ENCODE measurements around the gene SERPINA9. TPM values are rescaled to one million over a fixed set of nuclear protein-coding genes. Genes with fewer than 3 reads are reported as not detected.

SERPINA9 gene
- total RNA-seq, 4 donors from 2014 or later: not detected

DNA sequence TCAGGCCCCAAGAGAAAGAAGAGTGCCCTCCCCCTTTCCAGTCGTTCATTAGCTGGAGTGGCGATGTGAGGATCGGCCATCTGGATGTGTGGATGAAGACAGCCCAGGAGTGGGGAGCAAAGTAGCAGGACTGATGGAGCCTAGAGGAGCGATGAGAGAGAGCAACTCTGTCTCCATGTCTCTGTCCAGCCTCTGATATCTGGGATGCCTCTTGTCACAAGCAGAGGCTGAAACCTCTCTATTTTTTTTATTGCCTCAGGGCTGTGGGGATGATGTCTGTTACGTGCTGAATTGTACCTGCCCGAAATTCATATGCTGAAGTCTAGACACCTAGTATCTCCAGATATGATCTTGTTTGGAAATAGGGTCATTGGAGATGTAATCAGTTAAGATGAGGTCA, 26.1 kb downstream of the SERPINA9 start:
- TF ChIP-seq, protein P1, sequence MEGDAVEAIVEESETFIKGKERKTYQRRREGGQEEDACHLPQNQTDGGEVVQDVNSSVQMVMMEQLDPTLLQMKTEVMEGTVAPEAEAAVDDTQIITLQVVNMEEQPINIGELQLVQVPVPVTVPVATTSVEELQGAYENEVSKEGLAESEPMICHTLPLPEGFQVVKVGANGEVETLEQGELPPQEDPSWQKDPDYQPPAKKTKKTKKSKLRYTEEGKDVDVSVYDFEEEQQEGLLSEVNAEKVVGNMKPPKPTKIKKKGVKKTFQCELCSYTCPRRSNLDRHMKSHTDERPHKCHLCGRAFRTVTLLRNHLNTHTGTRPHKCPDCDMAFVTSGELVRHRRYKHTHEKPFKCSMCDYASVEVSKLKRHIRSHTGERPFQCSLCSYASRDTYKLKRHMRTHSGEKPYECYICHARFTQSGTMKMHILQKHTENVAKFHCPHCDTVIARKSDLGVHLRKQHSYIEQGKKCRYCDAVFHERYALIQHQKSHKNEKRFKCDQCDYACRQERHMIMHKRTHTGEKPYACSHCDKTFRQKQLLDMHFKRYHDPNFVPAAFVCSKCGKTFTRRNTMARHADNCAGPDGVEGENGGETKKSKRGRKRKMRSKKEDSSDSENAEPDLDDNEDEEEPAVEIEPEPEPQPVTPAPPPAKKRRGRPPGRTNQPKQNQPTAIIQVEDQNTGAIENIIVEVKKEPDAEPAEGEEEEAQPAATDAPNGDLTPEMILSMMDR (IDR thresholded peaks at IDR 0.05; ENCODE audit: low read depth): no peak

DNA sequence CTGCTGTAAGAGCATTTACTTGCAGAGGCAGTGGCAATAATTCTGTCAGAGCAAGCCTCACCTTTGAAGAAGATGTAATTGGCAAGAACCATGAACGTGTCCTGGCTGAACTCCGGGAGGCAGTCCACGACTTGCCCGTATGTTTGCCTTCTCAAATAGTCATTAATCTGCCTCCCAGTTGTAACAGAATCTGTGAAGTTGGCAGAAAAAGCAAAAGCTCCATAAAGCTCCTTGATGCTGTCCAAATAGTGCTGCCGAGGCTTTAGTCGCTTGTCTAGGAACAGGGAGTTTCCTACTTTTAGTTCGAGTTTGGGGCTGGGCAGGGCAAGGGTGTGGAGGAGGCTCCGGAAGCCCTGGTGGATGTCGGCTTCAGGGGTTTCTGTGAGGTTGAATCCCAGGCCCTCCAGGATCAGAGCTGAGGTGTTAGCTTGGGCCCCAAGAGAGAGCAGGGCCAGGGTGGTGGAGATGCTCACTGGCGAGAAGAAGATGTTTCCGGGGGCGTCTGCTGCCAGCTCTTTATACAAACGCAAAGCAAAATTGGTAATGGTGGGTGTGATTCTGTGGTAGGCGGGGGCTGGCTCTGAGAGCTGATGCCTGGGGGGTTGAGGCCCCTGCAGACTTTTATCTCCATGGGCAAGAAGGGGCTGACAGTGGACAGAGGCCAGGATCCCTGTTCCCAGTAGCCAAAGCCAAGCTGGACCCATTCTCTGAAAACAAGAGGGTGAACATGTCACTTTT, 27.8 kb downstream of the SERPINA9 start:
- TF ChIP-seq, protein P1 (IDR thresholded peaks at IDR 0.05; ENCODE audit: low read depth): no peak

DNA sequence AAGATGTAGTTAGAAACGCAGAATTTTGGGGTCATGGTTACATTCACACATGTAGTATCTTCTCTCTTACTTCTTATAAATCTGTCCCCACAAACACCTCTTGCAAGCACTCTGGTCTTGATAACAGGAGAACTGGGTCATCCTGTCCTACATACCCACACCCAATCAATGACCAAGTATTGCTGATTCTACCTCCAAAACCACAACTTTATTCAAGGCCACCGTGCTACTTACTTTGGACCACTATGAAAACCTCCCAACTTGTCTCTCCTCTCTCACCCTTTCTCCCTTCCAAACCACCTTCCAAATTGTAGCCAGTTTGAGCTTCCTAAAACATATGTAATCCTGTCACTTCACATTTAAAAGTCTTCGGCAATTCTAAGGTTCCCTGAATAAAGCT, 28.8 kb downstream of the SERPINA9 start:
- TF ChIP-seq, protein P1 (IDR thresholded peaks at IDR 0.05; ENCODE audit: low read depth): no peak

DNA sequence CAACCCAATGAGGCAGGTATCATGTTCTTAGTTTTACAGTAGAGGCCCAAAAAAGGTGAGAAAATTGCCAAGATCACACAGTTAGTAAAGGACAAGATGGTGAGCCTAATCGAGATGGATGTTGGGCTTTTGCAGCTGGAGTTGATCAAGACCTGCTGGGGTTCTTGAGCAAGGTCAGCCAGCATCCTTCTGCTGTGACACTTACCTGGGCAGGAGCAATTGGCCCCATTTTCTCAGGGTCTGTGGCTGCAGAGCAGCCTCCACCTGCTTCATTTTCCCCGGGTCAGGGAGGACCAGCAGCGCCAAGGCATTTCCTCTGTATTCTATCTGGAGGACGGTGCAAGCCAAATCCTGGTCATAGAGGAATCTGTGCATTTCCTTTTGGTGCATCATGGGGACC, 29.9 kb downstream of the SERPINA9 start:
- TF ChIP-seq, protein P1 (IDR thresholded peaks at IDR 0.05; ENCODE audit: low read depth): no peak

DNA sequence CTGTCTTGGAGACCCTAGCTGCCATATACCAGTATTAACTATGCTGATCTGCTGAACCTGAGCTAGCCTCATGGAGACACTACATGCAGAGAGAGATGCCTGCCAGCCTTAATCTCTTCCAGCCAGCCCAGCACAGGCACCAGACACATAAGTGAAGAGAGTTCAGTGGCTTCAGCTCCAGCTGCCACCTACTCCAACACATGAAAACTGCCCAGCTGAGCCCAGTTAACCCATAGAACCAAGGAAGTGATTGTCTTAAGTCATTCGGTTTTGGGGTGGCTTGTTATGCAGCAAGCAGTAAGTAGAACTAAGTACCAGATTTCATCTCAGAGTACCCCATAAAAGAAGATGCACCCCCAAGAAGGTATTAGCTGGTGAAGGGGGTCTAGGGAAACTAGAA, 31.0 kb downstream of the SERPINA9 start:
- TF ChIP-seq, protein P1 (IDR thresholded peaks at IDR 0.05; ENCODE audit: low read depth): no peak

DNA sequence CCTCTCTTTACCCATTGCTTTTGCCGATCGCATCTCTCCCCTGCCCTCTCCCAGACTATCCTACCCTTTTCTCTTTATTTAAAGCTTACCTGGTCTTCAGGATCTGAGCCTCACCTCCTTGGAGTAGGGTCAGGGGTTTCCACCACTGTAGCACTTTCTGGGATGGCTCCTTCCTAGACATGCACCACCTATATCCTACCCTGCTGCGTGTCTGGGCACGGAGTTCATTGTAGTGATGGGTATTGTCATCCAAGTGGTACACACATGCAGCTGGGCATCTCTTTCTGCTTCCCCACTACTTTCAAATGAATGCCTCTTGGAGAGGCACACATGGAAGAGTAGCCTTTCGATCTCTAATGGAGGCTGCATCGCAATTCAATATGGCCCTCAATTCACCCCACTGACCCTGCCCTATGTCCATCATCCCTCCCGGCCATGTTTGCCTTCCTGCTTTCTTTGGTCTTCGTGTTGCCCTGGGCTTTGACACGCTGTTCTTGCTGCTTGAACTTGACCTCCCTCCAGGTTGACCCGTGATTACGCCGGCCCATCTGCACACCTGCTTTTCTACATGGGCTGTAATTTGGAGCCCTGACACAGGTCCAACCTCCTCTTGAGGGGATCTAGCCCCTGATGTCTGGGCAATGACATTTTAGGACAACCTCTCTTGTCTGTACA, 34.3 kb downstream of the SERPINA9 start:
- TF ChIP-seq, protein P1 (IDR thresholded peaks at IDR 0.05; ENCODE audit: low read depth): no peak

DNA sequence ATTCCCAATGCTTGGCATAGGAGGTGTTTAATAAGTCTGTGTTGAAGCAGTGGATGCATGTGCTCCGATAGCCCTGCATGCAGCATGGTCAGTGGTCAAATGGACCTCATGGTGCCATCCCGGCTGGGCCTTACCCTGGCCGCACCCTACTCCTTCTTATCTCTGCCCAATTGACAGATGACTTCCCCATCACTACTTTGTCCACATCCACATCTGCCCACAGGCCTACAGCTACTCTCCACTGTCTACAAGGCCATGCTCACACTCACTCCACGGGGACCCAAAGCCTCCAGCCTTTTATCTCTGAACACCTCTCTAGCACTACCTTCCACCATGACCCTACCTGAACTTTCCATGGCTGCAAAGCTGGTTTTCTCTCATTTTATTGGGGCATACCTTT, 34.9 kb downstream of the SERPINA9 start:
- TF ChIP-seq, protein P1 (IDR thresholded peaks at IDR 0.05; ENCODE audit: low read depth): no peak
